WTC11 (cell line): ENCODE data around the gene SAC3D1. TPM values are rescaled to one million over a fixed set of nuclear protein-coding genes. Genes with fewer than 3 reads are reported as not detected.

Source experiments
- ATAC-seq: fragments of 200-7000 bp; cut with Tn5 transposase; 2 replicates; pipeline ENCODE4 v1.10.0; 2021; ENCODE audit warnings: mild to moderate bottlenecking, moderate library complexity
- CTCF ChIA-PET: fragments of 300-600 bp; sonication (Branson Sonifier 250); formaldehyde crosslinking; loops from one replicate; lab custom pipeline; 2021; ENCODE audit warnings: antibody characterized with exemption; lab: Charles Lee
- POLR2A ChIA-PET: fragments of 350-600 bp; sonication (Branson Sonifier 250); formaldehyde crosslinking; loops from one replicate; lab custom pipeline; 2021; ENCODE audit warnings: antibody characterized with exemption; lab: Charles Lee
- DNase-seq: peaks from one replicate; pipeline ENCODE4 v3.0.0; 2021; ENCODE audit warnings: low spot score
- H3K27ac Mint-ChIP-seq: 2 replicates; pipeline ENCODE4 v1.8.0; 2021; ENCODE audit warnings: mixed read lengths
- H3K27me3 Mint-ChIP-seq: 2 replicates; pipeline ENCODE4 v1.8.0; 2021; ENCODE audit warnings: low read depth, mild to moderate bottlenecking, moderate library complexity, mixed read lengths
- H3K36me3 Mint-ChIP-seq: 2 replicates; pipeline ENCODE4 v1.8.0; 2021; ENCODE audit warnings: mixed read lengths
- H3K4me1 Mint-ChIP-seq: 2 replicates; pipeline ENCODE4 v1.8.0; 2022; ENCODE audit warnings: mixed read lengths
- H3K4me3 Mint-ChIP-seq: 2 replicates; pipeline ENCODE4 v1.8.0; 2021; ENCODE audit warnings: mild to moderate bottlenecking, moderate library complexity, mixed read lengths
- H3K9me3 Mint-ChIP-seq: 2 replicates; pipeline ENCODE4 v1.8.0; 2021; ENCODE audit warnings: mixed read lengths
- ATF3 ChIP-seq: sonication (generic); formaldehyde crosslinking; conservative IDR thresholded peaks from 2 replicates; pipeline ENCODE4 v1.8.1; 2022; ENCODE audit warnings: mild to moderate bottlenecking, missing genetic modification reagents
- CBFB ChIP-seq: sonication (generic); formaldehyde crosslinking; IDR thresholded peaks from 2 replicates; pipeline ENCODE4 v1.8.1; 2022; ENCODE audit warnings: mild to moderate bottlenecking, low read depth, missing genetic modification reagents
- CDX4 ChIP-seq: fragments of 250-450 bp; sonication (Bioruptor Pico); IDR thresholded peaks from 2 replicates; pipeline ENCODE4 v1.9.0; 2021; ENCODE audit warnings: moderate library complexity, mild to moderate bottlenecking, inconsistent platforms, borderline replicate concordance
- CTCF ChIP-seq: fragments of 200-600 bp; IDR thresholded peaks from 2 replicates; pipeline ENCODE4 v1.8.0; 2022; ENCODE audit warnings: antibody characterized with exemption
- ELF4 ChIP-seq: sonication (generic); formaldehyde crosslinking; IDR thresholded peaks from 2 replicates; pipeline ENCODE4 v1.8.1; 2022; ENCODE audit warnings: low read depth, mild to moderate bottlenecking, moderate library complexity, missing genetic modification reagents
- FOXP4 ChIP-seq: sonication (generic); formaldehyde crosslinking; IDR thresholded peaks from 2 replicates; pipeline ENCODE4 v1.8.0; 2022; ENCODE audit warnings: mild to moderate bottlenecking, missing genetic modification reagents
- GABPB1 ChIP-seq: sonication (generic); formaldehyde crosslinking; IDR thresholded peaks from 2 replicates; pipeline ENCODE4 v1.8.1; 2023; ENCODE audit warnings: mild to moderate bottlenecking, missing genetic modification reagents
- GTF2I ChIP-seq: fragments of 250-450 bp; sonication (Bioruptor Pico); conservative IDR thresholded peaks from 2 replicates; pipeline ENCODE4 v1.4.0; 2021; ENCODE audit warnings: mild to moderate bottlenecking
- JUN ChIP-seq: sonication (generic); formaldehyde crosslinking; IDR thresholded peaks from 2 replicates; pipeline ENCODE4 v1.8.0; 2023; ENCODE audit warnings: mild to moderate bottlenecking, missing genetic modification reagents
- MLX ChIP-seq: sonication (generic); formaldehyde crosslinking; IDR thresholded peaks from 2 replicates; pipeline ENCODE4 v1.8.1; 2023; ENCODE audit warnings: mild to moderate bottlenecking, missing genetic modification reagents, moderate library complexity
- NFATC4 ChIP-seq: fragments of 250-450 bp; sonication (Bioruptor Pico); IDR thresholded peaks from 2 replicates; pipeline ENCODE4 v1.9.0; 2021; ENCODE audit warnings: mild to moderate bottlenecking
- NR2C2 ChIP-seq: sonication (generic); formaldehyde crosslinking; IDR thresholded peaks from 2 replicates; pipeline ENCODE4 v1.8.0; 2022; ENCODE audit warnings: mild to moderate bottlenecking, missing genetic modification reagents
- NR3C1 ChIP-seq: sonication (generic); formaldehyde crosslinking; conservative IDR thresholded peaks from 2 replicates; pipeline ENCODE4 v1.8.1; 2023; ENCODE audit warnings: low read depth, mild to moderate bottlenecking, missing genetic modification reagents
- OVOL2 ChIP-seq: fragments of 250-450 bp; sonication (Bioruptor Pico); IDR thresholded peaks from 2 replicates; pipeline ENCODE4 v1.9.0; 2021; ENCODE audit warnings: mild to moderate bottlenecking, borderline replicate concordance
- ZBTB43 ChIP-seq: sonication (generic); formaldehyde crosslinking; IDR thresholded peaks from 2 replicates; pipeline ENCODE4 v1.8.1; 2023; ENCODE audit warnings: mild to moderate bottlenecking, missing genetic modification reagents
- ZMAT4 ChIP-seq: fragments of 250-450 bp; sonication (Bioruptor Pico); IDR thresholded peaks from 2 replicates; pipeline ENCODE4 v1.9.0; 2021; ENCODE audit warnings: mild to moderate bottlenecking
- ZNF121 ChIP-seq: sonication (generic); formaldehyde crosslinking; IDR thresholded peaks from 2 replicates; pipeline ENCODE4 v1.8.0; 2023; ENCODE audit warnings: missing genetic modification reagents
- ZNF138 ChIP-seq: sonication (generic); formaldehyde crosslinking; conservative IDR thresholded peaks from 2 replicates; pipeline ENCODE4 v1.8.1; 2022; ENCODE audit warnings: mild to moderate bottlenecking, moderate library complexity, missing genetic modification reagents
- ZNF219 ChIP-seq: sonication (generic); formaldehyde crosslinking; IDR thresholded peaks from 2 replicates; pipeline ENCODE4 v1.8.0; 2023; ENCODE audit warnings: missing genetic modification reagents, mild to moderate bottlenecking, borderline replicate concordance
- ZNF512 ChIP-seq: sonication (generic); formaldehyde crosslinking; IDR thresholded peaks from 2 replicates; pipeline ENCODE4 v1.8.1; 2022; ENCODE audit warnings: missing genetic modification reagents, borderline replicate concordance
- ZSCAN18 ChIP-seq: fragments of 250-450 bp; sonication (Bioruptor Pico); IDR thresholded peaks from 2 replicates; pipeline ENCODE4 v2.1.2; 2022; ENCODE audit warnings: mild to moderate bottlenecking, moderate library complexity
- total RNA-seq: library from RNA; stranded (reverse); gene quantifications from 3 replicates; pipeline ENCODE4 v1.2.3, GENCODE V29; 2021
- TF ChIP-seq, protein P1 (sequence below): sonication (generic); formaldehyde crosslinking; IDR thresholded peaks from 2 replicates; pipeline ENCODE4 v1.8.1; 2022; ENCODE audit warnings: low read depth, mild to moderate bottlenecking, moderate library complexity, missing genetic modification reagents, borderline replicate concordance
- TF ChIP-seq, protein P2 (sequence below): sonication (generic); formaldehyde crosslinking; IDR thresholded peaks from 2 replicates; pipeline ENCODE4 v1.8.0; 2022; ENCODE audit warnings: mild to moderate bottlenecking, missing genetic modification reagents

The SAC3D1 gene
- total RNA-seq, 1 experiment from 2014 or later, result 26.2 TPM

GRCh38 chr11:65014726-65015227 is 26.2 kb upstream of the SAC3D1 start:
- H3K36me3 Mint-ChIP-seq, result peaks cover 33% of the 10 kb centered on the region
- ATAC-seq, result peak; percentile 6
- DNase-seq, result peak; percentile 39
- H3K27me3 Mint-ChIP-seq, result no peaks in the 10 kb centered on the region
- H3K4me1 Mint-ChIP-seq, result peaks cover 18% of the 10 kb centered on the region
- H3K27ac Mint-ChIP-seq, result no peak overlapping the region; the same call in 1 of the 2 replicates
- peak overlapping the region; percentile 81 for H3K4me3 Mint-ChIP-seq
- ChIA-PET CTCF (interaction anchor here (0.6 to 5.4 kb wide), 46 partner anchors 11 to 870 kb away, joined by 3 to 37 read pairs (median 5); partner anchors contain the start of genes BATF2, CDC42BPG, FAU and GPHA2), POLR2A (interaction anchor here (1.0 to 1.2 kb wide), 3 partner anchors 18 to 166 kb away, joined by 3 read pairs; partner anchors contain the start of genes BATF2, FAU and MRPL49)
- TF ChIP-seq OVOL2, result no peak
- no peak for TF ChIP-seq FOXP4 (CRISPR knock-in tag)
- TF ChIP-seq GTF2I, result peak; percentile 93
- no peak for TF ChIP-seq ZNF512
- no peak for TF ChIP-seq NR3C1 (CRISPR knock-in tag)
- TF ChIP-seq ATF3 (CRISPR knock-in tag), result no peak
- TF ChIP-seq ZSCAN18 (CRISPR knock-in tag), result no peak
- no peak for TF ChIP-seq NFATC4
- no peak for TF ChIP-seq CBFB (CRISPR knock-in tag)
- TF ChIP-seq NR2C2, result no peak
- no peak for TF ChIP-seq ZNF219
- no peak for TF ChIP-seq ELF4 (CRISPR knock-in tag)
- TF ChIP-seq, protein P1, sequence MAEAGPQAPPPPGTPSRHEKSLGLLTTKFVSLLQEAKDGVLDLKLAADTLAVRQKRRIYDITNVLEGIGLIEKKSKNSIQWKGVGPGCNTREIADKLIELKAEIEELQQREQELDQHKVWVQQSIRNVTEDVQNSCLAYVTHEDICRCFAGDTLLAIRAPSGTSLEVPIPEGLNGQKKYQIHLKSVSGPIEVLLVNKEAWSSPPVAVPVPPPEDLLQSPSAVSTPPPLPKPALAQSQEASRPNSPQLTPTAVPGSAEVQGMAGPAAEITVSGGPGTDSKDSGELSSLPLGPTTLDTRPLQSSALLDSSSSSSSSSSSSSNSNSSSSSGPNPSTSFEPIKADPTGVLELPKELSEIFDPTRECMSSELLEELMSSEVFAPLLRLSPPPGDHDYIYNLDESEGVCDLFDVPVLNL (CRISPR knock-in tag), result no peak
- TF ChIP-seq CDX4 (CRISPR knock-in tag), result no peak
- TF ChIP-seq, protein P2, sequence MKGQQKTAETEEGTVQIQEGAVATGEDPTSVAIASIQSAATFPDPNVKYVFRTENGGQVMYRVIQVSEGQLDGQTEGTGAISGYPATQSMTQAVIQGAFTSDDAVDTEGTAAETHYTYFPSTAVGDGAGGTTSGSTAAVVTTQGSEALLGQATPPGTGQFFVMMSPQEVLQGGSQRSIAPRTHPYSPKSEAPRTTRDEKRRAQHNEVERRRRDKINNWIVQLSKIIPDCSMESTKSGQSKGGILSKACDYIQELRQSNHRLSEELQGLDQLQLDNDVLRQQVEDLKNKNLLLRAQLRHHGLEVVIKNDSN (CRISPR knock-in tag), result no peak
- peak; percentile 99 for TF ChIP-seq ZNF121 (CRISPR knock-in tag)
- no peaks in the 10 kb centered on the region for H3K9me3 Mint-ChIP-seq

DNA sequence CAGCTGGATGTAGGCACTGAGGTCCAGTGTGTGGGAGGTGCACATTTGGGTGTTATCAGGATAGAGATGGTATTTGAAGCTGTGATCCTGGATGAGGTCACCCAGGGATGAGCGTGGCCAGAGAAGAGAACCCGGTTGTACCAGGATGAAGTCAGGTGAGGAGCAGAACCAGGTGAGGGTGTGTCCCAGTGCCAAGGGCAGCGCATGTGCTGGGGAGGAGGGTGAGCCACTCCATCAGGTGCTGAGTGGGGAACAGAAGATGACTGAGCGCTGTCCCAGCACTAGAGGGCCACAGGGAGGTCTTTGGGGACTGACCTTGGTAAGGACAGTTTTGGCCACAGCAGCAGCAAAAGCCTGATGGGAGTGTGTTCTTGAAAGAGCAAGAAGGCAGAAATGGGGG is 24.3 kb upstream of the SAC3D1 start:
- H3K36me3 Mint-ChIP-seq, result peaks cover 40% of the 10 kb centered on the region
- H3K4me3 Mint-ChIP-seq, result no peak overlapping the region
- peaks cover 18% of the 10 kb centered on the region for H3K4me1 Mint-ChIP-seq
- DNase-seq (peak; percentile 28), ATAC-seq (no peak)
- H3K27ac Mint-ChIP-seq, result peak overlapping the region; percentile 30
- H3K9me3 Mint-ChIP-seq, result no peaks in the 10 kb centered on the region
- no peaks in the 10 kb centered on the region for H3K27me3 Mint-ChIP-seq
- ChIA-PET POLR2A (no interaction called here), CTCF (interaction anchor here (5.4 kb wide), 1 partner anchor 95 kb away, joined by 37 read pairs; the partner anchor contains the start of gene TM7SF2)
- TF ChIP-seq ZBTB43 (CRISPR knock-in tag) (no peak), MLX (no peak), GABPB1 (CRISPR knock-in tag) (no peak), JUN (no peak), CTCF (no peak), ZNF219 (no peak), ZMAT4 (no peak), ZNF138 (no peak)
